BJ (cell line): ENCODE results near the gene PGC. TPM values are rescaled to one million over a fixed set of nuclear protein-coding genes. Genes with fewer than 3 reads are reported as not detected.

Experiments
- CTCF ChIA-PET: fragments of 350-600 bp; formaldehyde crosslinking; extraction: SDS; loops from one replicate; lab custom pipeline; 2021; ENCODE audit warnings: antibody characterized with exemption, inconsistent platforms; lab: Yijun Ruan, JAX
- POLR2A ChIA-PET: fragments of 300-600 bp; sonication (Branson Sonifier 250); formaldehyde crosslinking; extraction: SDS; loops from one replicate; lab custom pipeline; 2021; ENCODE audit warnings: antibody characterized with exemption; lab: Charles Lee
- DNase-seq: peaks from one replicate; pipeline ENCODE4 v3.0.0-alpha.2; 2011; ENCODE audit warnings: low read depth
- H3K27me3 ChIP-seq: 2 replicates; pipeline ENCODE4 v1.6.0; 2011; ENCODE audit warnings: low read length; ENCODE audit not compliant: control insufficient read depth, insufficient read depth
- H3K36me3 ChIP-seq: 2 replicates; pipeline ENCODE4 v1.5.1; 2011; ENCODE audit warnings: low read length; ENCODE audit not compliant: control insufficient read depth, insufficient read depth
- H3K4me3 ChIP-seq: 2 replicates; pipeline ENCODE4 v1.5.1; 2011; ENCODE audit warnings: low read depth, mild to moderate bottlenecking, control low read depth, low read length
- CTCF ChIP-seq: IDR thresholded peaks from 2 replicates; pipeline ENCODE4 v1.5.1; 2011; ENCODE audit warnings: low read depth, mild to moderate bottlenecking, control low read depth, inconsistent platforms, low read length, moderate library complexity; ENCODE audit not compliant: insufficient read depth
- polyA plus RNA-seq: library from polyadenylated mRNA; depleted of rRNA; stranded (reverse); fragments of >200 nt; gene quantifications from 2 replicates; pipeline ENCODE4 v1.2.3, GENCODE V29; 2011

Gene PGC
- polyA plus RNA-seq, 1 experiment = not detected

GRCh38 chr6:41694815-41695526 lies 52.2 kb downstream of the PGC start:
- no peak overlapping the region for H3K4me3 ChIP-seq
- no peak for DNase-seq
- peaks cover 2% of the 10 kb centered on the region; the same call in 1 of the 2 replicates for H3K36me3 ChIP-seq
- TF ChIP-seq CTCF = no peak
- POLR2A ChIA-PET = no interaction called here
- CTCF ChIA-PET = interaction anchor here (0.5 to 4.7 kb wide), 7 partner anchors 11 to 326 kb away, joined by 3 to 26 read pairs (median 5); no protein-coding TSS in a partner anchor
- no peaks in the 10 kb centered on the region for H3K27me3 ChIP-seq

GRCh38 chr6:41693281-41694240 lies 53.6 kb downstream of the PGC start:
- peaks cover 6% of the 10 kb centered on the region for H3K36me3 ChIP-seq
- TF ChIP-seq CTCF = no peak
- CTCF ChIA-PET = interaction anchor here (0.8 to 11.5 kb wide), 5 partner anchors 10 to 323 kb away, joined by 3 to 211 read pairs (median 11); no protein-coding TSS in a partner anchor
- POLR2A ChIA-PET = no interaction called here
- no peaks in the 10 kb centered on the region for H3K27me3 ChIP-seq
- no peak for DNase-seq
- H3K4me3 ChIP-seq = no peak overlapping the region

GRCh38 chr6:41692730-41693129 lies 54.5 kb downstream of the PGC start:
- CTCF ChIA-PET = interaction anchor here (0.6 to 11.5 kb wide), 7 partner anchors 9 to 322 kb away, joined by 3 to 211 read pairs (median 7); no protein-coding TSS in a partner anchor
- Histone ChIP-seq H3K27me3 (no peaks in the 10 kb centered on the region), H3K4me3 (no peak overlapping the region), H3K36me3 (peaks cover 9% of the 10 kb centered on the region)
- POLR2A ChIA-PET = no interaction called here
- TF ChIP-seq CTCF = no peak
- DNase-seq = no peak

- CTCF ChIA-PET = interaction anchor here (0.6 to 11.5 kb wide), 4 partner anchors 9 to 321 kb away, joined by 3 to 211 read pairs (median 9); no protein-coding TSS in a partner anchor
Observed at GRCh38 chr6:41692080-41692675, 55.0 kb downstream of the PGC start.

More at GRCh38 chr6:41692080-41692675, 55.0 kb downstream of the PGC start:
- no peak for TF ChIP-seq CTCF
- POLR2A ChIA-PET = no interaction called here
- Histone ChIP-seq H3K27me3 (no peaks in the 10 kb centered on the region), H3K36me3 (peaks cover 12% of the 10 kb centered on the region), H3K4me3 (no peak overlapping the region)
- DNase-seq = no peak
